ENCODE results near the gene BST2.
A peak's percentile ranks its signal among the peaks of the same experiment; 100 is the strongest.

DNA sequence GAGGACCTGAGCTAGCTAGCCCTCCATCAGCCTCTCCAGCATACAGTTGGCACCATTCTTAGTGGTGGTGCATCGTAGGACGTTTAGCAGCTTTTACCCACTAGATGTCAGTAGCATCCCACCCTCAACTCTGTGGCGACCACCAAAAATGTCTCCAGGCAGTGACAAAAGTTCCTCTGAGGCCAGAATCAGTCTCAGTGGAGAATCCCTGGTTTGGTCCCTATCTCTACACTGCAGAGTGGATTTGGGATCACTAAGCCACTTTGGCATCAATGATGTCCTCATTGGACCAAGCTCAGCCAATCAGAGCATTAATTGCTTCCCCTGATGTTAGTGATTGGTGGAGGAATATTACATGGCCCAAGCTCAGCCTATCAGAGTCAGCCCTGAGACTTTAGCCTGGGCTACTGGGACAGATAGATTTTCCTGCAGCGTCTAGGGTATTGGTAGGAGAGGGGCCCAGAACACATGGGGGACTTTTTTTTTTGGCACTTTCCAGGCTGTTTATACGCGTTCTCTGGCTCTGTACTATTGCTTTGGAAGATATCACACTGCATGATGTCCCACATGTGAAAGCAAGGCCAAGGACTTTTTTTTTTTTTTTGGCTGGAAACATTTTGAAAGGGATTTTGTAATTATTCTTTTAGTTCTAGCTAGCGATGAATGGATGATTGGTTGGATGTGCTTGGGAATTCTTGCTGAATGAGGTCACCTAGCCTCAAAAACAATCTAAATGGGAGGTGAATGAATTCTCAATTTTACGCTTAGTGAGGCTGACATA is 36.0 kb upstream of the BST2 start:
- no peak for TF ChIP-seq REST (IDR thresholded peaks at IDR 0.05; ENCODE audit: low read depth)
- no peak for TF ChIP-seq YY1 (IDR thresholded peaks at IDR 0.05; ENCODE audit: low read depth)
- TF ChIP-seq RAD21 (IDR thresholded peaks at IDR 0.05; ENCODE audit: low read depth) = peak; percentile 58
- peak; percentile 71 for TF ChIP-seq EP300 (IDR thresholded peaks at IDR 0.05; ENCODE audit: borderline replicate concordance)
- no peak for TF ChIP-seq MAX (IDR thresholded peaks at IDR 0.05)
- TF ChIP-seq FOXM1 (IDR thresholded peaks at IDR 0.05; ENCODE audit: borderline replicate concordance, low read depth) = no peak
- TF ChIP-seq CEBPB (IDR thresholded peaks at IDR 0.05) = no peak
- TF ChIP-seq CREB1 (IDR thresholded peaks at IDR 0.05; ENCODE audit: low read depth) = no peak
